Activated CD8-positive, alpha-beta memory T cell treated with anti-CD3 and anti-CD28 coated beads, Interleukin-2, amount 50 U/mL, for 4 hours (primary cell): ENCODE measurements around the gene SRD5A2.

ENCODE experiments used
- DNase-seq: peaks from one replicate; pipeline ENCODE4 v3.0.0-alpha.2; 2020

SRD5A2 gene, protein sequence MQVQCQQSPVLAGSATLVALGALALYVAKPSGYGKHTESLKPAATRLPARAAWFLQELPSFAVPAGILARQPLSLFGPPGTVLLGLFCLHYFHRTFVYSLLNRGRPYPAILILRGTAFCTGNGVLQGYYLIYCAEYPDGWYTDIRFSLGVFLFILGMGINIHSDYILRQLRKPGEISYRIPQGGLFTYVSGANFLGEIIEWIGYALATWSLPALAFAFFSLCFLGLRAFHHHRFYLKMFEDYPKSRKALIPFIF

DNA sequence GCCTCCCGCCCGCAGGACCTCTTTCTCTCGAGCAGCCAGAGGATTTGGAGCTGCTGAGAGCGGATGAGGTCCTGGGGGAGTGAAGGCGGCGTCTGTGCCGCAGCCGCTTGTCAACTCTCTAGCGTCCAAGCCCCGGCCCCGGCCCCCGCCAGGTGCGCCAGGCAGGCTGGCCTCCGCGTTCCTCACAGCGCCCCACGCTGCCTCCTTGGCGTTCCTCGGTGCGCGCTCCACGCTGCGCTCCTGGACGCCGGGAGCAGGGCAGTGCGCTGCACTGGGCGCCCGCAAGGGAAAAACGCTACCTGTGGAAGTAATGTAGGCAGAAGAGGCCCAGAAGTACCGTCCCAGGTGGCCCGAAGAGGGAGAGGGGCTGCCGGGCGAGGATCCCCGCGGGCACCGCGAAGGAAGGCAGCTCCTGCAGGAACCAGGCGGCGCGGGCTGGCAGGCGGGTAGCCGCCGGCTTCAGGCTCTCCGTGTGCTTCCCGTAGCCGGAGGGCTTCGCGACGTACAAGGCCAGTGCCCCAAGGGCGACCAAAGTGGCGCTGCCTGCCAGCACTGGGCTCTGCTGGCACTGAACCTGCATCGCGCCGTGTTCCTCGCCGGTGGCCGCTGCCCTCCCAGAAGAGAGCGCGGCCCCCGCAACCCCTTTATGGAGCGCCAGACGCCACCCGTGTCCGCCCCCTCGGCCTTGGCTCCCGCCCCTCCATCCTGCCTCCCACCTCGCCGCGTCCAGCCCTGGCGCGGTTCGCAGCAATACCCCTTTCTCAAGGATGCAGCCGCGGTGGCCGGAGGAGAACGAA is at the start of gene SRD5A2:
SRD5A2 (minus strand) TSS at position 618 of the 797 bp plus-strand sequence; CDS start at position 580, 38 bp downstream.
- DNase-seq: no peak

DNA sequence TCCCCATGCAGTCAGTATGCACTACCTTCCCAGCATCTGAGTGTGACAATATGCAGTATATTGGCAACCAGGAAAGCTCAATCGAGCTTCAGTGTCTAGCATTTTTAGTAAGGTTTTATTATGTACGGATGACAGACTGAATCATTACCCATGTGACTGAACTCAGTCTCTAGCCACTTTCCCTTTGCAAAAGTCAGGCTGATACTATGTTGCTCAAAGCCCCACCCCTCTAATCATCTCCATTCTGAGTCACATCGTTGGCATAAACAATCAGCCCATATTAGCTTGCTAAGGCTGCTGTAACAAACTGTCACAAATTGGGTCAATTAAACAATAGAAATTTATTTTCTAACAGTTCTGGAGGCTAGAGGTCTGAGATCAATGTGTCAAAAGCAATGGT is 25.8 kb upstream of the SRD5A2 start:
- DNase-seq: no peak

DNA sequence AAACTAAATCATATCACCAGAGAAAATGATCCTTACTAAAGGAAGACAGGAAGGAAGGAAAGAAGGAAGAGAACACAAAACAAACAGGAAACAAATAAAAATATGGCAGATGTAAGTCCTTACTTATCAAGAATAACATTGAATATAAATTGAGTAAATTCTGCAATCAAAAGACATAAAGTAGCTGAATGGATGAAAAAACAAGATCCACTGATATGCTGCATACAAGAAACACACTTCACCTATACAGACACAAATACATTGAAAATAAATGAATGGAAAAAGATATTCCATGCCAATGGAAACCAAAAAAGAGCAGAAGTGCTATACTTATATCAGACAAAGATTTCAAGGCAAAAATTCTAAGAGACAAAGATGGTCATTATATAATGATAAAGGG is 18.0 kb upstream of the SRD5A2 start:
- no peak for DNase-seq

DNA sequence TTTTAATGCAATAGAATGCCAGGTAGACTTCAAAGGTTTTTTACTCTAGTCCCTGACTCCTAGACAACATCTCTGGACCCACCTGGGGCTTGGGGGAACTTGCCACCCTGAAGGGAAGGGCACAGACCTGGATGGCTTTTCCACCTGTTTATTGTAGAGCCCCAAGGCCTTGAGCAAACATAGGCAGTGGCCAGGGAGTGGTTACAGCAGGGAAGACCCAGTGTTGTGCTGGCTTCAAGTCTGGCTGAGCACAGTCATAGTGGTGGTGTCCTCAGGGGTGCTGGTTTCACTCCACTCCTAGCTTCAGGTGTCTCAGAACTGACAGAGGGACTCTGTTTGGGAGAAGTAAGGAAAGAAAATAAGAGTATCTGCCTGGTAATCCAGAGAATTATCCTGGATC is 5.5 kb upstream of the SRD5A2 start:
- DNase-seq: no peak

DNA sequence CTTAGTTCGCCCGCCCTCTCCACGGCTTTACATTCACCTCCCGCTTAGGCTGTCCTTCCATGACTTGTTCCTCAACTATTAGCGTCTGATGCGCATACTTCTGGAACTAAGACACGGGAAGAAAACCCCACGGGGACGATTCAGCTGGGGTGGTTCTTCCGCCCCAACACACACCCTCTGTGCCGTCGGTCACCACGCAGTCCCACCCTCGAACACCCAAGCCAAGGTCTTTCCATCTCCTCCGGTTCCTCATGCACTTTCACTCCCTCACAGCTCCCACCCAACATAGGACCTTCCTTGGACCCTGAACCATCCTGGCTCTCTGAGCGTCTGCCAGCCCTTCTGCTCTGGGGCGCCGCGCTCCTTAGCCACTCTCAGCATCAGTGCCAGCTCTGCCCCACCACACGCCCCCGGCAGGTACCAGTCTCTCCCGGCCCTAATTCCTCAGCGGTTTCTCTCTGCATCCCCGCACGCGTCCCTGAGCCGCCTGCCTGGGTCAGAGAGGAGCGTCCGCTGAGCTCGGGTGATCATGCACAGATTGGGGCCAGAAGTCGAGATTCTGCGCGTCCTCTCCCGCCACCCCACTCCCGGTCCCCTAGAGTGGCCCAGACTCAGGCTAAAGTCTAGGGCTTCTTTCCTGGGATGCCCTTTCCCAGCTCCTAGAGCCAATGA is 522 bp upstream of the SRD5A2 start:
- no peak for DNase-seq

DNA sequence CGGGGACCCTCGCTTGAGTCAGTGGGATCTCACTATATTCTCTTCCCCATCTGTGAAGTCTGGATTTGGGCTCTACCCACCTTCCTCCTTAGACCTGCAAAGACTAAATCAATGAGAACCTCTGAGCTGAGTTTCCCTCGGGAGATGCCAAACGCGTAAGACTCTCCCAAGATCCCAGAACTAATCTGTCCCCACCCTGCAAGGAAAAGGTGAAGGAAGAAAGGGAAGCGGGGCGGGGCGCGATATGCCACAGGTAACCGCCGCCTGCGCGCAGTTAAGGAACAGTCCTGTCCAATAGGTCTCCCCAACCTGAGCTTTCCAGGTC is 780 bp downstream of the SRD5A2 start:
- DNase-seq: no peak

DNA sequence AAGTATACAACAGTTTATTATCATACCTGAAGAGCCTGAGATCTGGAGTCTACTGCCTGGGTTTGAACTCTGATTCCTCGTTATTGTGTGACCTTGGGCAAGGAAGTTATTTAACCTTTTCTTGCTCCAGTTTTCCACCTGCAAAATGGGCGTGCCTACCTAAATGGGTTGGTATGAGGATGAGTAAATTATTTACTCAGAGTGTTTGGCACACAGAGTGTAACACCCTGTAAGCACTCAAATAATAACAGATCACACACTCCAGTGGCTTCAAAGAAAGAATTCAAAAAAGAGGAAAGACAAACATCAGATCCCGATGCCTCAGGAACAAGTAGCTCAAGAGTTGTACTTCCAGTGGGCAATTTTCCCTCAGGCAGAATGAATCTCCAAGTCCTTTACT is 2.4 kb downstream of the SRD5A2 start:
- DNase-seq: no peak

DNA sequence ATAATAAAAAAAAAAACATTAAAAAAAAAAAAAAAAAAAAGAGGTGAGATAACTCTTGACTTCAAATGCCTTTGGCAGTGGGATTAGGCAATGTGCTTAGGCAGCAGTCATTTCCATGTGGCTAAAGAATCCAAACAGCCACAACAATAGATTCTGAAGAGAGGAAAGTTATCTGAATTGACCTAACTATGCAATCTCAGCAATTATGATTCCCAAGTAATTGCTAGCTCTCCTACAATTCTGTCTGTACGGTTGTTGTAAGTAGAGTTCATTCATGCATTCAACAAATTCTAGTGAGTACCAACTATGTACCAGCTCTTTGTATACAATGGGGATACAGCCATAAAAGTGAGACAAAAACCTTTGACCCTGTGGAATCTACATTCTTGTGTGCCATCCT is 3.6 kb downstream of the SRD5A2 start:
- no peak for DNase-seq

DNA sequence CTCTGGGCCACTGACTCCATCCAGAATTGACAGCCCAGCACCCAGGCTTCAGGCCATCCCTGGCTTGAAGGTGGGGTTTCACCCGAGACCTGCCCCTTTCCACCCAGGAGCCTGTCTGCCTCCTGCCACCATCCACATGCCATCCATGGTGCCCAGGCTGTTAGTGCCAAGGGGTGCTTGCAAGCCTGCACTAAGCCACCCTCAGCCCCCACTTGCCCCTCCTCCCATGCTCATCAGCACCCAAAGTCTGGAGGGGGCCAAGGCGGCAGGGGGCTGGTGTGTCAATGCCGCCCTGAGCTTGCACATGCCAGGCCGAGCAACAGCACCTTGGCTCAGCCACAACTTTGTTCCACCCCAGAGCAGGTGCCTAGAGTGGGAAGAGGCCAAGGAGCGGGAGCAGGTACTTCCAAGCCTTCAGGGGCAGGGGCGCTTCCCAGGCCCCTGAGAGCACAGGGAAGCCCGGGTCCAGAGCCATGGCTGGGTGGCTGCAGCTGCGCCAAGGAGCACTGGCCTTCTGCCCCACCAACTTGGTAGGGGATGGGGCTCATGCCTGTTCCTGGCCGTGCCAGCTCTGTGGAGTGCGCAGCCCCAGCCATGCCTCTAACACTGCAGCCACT is 12.0 kb downstream of the SRD5A2 start:
- DNase-seq: no peak

DNA sequence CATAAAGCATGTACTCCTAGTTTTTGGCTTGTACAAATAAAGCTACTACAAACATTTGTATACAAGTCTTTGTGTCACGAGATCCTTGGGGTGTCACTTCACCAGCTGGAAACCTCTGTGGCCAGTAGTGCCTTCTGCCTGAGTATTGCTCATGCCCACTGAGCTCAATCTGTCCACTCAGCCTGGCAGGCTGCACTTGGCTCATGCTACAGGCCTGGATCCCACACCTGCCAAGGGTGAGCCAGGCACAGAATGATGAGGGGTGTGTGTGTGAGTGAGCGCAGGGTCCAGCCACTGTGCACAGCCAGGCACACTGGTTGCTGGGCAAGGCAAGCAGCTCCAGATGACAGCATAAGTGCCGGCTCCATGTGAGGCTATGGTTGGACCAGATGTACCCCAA is 13.1 kb downstream of the SRD5A2 start:
- no peak for DNase-seq

DNA sequence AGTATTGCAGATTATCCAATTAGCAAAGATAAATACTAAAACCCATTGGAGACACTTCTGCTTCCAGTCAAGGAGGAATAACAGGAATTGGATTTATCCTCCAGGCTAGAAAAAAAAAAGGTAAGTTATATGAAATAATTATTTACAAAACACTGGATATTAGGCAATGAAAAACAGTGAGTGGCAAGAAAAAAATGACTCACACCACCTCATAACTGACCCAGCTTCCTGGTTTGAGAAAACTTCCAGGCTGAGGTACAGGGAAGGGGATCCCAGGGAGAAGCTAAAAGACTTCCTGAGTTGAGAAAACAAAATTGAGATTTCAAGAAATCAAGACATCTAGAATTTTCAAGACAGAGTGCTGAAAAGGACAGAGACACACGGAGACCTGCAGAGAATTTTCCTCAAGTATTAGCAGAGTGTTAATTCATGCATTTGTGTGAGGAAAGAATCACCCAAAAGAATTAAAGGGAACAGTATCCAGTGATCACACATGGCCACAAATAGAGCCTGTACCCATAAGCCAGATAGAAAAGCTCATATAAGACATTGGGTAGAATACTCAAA is 17.4 kb downstream of the SRD5A2 start:
- DNase-seq: no peak

DNA sequence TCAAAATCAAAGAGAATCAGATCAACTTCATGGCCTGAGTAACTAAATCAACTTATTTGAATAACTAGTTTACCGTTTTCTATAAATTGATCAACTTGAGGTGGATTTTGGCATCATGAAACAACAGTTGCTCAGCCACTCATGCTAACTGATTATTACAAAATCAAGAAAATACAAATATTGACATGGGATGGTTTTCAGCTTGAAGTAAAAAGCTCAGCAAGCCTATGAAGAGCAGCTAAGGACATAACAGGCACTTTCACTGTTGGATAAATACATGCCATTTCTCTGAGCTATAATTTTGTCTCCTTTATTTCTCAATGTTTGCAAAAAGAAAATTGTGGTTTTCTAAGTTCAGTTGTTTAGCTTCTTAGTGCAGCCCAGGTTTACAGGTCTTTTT is 18.9 kb downstream of the SRD5A2 start:
- no peak for DNase-seq

DNA sequence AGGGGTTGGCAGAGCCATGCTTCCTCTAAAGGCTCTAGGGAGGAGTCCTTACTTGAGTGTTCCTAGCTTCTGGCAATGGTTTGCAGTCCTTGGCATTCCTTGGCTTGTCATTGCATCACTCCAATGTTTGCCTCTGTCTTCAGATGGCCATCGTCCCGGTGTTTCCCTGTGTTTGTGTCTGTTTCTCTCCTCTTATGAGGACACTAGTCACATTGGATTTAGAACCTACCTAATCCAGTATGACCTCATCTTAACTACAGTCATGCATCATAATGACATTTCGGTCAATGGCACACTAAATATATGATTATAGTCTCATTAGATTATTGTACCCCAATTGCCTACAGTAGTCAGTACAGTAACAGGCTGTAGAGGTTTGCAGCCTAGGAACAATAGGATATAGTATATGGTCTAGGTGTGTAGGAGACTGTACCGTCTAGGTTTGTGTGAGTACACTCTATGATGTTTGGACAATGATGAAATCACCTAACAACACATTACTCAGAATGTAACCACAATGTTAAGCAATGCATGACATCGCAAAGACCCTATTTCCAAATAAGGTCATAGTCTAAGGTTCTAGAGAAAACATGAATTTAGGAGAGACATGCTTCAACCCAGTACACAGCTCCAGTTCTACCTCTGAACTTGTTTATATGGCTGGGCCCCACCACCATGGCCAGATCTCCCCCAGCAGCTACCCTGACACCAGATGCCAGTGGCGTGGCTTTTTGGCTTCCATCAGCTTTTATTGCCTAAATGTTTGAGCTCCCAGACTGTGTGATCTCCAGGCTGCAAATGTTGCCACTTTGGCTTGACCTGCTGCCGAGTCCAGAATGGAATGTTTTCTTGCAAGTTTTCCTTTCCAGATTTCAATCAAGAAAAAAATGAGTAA is 22.1 kb downstream of the SRD5A2 start:
- DNase-seq: no peak

DNA sequence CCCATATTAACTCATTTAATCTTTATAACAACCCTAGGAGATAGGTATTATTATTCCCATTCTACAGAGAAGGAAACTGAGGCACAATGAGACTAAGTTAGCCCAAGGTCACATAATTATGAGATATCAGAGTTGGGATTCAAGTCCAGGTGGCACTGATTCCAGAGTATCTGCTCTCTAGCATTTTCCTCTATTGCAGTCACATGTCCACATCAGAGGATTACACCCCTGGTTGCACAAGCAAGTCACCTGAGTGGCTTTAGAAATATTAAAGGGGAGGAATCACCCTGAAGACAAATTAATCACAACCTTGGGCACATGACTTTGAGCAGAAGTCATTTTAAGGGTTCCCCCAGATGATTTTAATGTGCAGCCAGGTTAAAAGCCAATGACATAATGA is 23.8 kb downstream of the SRD5A2 start:
- no peak for DNase-seq

DNA sequence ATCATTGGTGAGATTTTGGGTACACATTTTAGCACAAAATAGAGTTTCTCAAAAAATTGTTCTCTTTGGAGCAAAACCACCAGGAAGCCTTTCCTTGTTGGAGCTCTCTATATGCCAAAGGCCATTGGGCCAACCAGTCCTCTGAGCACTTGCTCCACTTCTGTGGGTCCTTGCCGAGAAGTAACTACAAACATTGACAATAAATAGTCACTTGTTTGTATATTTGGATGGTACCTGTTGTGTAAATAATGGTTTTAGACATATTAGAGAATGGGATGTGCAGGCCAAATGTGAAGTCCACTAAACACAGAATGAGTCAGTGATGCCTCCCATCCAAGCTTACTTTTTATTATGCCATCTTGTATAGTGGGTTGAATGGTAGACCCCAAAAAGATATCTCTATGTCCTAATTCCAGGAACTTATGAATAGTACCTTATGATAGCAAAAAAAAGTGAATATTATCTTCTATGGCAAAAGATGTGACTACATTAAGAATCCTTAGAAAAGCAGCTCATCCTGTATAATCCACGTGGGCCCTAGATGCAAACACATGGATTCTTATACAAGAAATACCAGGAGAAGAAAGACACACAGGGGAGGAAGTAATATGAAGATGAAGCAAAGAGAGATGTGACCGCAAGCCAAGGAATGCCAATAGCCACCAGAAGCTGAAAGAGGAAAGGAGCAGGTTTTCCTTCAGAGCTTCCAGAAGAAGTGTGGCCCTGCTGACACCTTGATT is 24.6 kb downstream of the SRD5A2 start:
- DNase-seq: no peak

DNA sequence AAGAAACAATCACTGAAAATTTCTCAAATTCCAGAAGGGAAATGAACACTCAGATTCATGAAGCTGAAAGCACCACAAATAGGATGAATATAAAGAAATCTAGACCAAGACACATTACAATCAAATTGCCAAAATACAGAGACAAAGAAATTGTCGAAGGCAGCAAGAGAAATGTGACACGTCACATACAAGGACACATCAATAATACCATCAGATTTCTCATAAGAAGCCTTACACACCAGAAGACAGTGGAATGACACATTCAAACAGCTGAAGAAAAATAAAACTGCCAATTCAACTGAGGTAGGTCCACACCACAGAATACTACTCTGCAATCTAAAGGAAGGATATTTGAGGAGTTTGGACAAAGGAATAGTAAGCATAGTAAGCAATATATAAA is 27.4 kb downstream of the SRD5A2 start:
- no peak for DNase-seq

DNA sequence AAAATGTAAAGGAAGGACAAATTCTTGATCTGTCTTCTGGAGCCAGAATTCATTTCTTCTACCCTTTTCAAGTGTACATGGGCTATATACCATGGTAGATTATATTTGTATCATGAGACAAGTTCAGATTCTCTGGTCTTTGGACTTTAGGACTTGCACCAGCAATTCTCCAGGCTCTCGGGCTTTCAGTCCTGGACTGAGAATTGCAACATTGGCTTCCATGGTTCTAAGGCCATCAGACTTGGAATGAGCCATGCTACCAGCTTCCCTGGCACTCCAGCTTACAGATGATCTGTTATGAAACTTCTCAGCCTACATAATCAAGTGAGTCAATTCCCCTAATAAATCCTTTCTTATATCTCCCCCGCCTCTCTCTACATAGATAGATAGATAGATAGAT is 33.3 kb downstream of the SRD5A2 start:
- DNase-seq: no peak

DNA sequence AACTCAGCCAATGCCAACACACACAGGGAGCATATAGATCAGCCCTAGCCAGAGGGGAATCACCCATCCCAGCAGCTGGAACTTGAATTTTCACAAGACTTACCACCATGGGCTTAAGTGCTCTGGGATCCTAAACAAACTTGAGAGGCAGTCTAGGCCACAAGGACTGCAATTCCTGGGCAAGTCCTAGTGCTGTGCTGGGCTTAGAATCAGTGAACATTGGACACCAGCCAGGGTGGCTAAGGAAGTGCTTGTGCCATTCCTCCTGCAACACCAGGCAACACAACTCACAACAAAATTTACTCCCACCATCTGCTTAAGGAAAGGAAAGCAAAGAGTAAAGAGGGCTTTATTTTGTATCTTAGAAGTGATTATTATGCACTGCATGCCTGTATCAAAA is 38.9 kb downstream of the SRD5A2 start:
- DNase-seq: no peak

DNA sequence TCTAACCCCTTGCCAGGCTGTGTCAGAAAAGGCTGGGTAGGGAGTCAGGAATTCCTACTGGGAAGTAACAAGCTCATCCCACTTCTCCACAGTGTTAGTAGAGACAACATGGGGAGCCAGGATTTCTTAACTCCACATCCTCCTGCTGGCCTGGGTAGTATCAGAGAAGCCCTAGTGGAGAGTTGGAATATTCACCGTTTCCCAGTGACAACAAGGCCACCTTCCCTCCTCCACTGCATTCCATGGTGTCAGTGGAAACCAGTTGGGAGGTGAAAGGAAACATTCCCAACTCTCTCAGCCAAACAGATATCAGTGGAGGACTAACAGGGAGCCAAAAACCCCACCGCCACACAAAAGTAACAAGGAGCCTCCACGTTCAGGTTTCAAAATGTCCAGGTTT is 41.2 kb downstream of the SRD5A2 start:
- no peak for DNase-seq

DNA sequence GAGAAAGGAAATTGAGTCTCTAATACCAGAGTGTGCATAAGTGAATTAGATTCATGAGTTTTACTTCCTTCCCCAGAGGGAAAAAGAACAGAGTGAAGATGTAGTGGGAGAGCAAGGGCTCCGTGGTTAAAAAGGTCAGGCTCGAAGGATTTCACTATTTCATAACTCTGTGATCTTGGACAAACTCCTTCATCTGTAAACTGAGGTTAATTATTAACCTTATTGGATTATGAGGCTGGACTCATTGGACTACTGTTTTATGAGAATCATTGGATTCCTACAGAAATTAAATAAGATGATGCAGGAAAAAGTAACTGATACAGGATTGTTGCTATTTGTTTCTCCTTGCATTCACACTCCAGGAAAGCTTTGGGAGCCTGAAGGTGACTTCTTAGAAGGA is 45.0 kb downstream of the SRD5A2 start:
- DNase-seq: no peak

DNA sequence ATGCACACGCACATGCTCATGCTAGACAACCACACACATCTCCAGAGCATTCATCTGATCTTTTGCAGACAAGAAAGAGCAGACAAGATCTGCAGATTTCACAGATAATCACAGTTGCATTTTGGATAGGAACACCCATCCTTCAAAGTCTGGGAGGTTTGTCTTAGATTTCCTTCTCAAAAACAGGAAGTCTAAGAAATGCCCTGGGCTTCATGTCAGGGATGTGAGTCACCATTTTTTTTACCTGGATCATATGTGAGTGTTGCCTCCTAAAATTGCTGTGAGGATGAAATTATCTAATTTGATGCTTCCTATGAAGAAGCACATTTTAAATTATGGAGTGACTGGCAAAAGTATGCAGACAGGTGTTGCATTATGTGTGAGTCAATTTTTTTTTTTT is 46.1 kb downstream of the SRD5A2 start:
- DNase-seq: no peak

DNA sequence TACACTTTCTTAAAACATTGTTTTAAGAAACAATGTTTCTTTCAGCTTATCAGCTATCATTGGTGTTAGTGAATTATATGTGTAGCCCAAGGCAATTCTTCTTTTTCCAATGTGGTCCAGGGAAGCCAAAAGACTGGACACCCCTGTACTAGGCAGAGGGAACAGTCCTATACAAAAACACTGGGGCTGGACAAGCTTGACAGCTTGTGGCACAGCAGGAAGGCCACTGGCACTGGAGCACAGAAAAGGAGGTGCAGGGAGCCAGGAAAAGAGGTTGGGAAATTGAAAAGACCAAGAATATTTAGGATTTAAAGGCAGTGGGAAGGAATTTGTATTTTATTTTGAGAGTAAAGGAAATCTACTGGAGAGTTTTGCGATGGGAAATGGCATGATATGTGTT is 47.7 kb downstream of the SRD5A2 start:
- DNase-seq: no peak
